Natural killer cell (primary cell): ENCODE data around the gene SLC7A14. TPM values are rescaled to one million over a fixed set of nuclear protein-coding genes. Genes with fewer than 3 reads are reported as not detected.

Experiments
- ATAC-seq, 3 donors: fragments of 150-1000 bp in 2 of 3; fragments of 200-7000 bp in 1 of 3; cut with Tn5 transposase; 1 replicate in 1 of 3; 2 replicates in 2 of 3; pipeline ENCODE4 v1.10.0; 2021; ENCODE audit warnings: mild to moderate bottlenecking in 2 of 3, moderate library complexity in 2 of 3
- DNase-seq, 2 donors: peaks; one replicate each; pipeline versions ENCODE4 v3.0.0 to v3.0.0-alpha.2; 2013 to 2021; ENCODE audit warnings: mixed read lengths in 1 of 2
- H3K27ac ChIP-seq: one replicate; pipeline ENCODE4 v1.5.1; 2013; ENCODE audit warnings: mild to moderate bottlenecking, low read length
- H3K27me3 ChIP-seq: one replicate; pipeline ENCODE4 v1.6.1; 2013; ENCODE audit warnings: low read length; ENCODE audit not compliant: control insufficient read depth, insufficient read depth
- H3K36me3 ChIP-seq: one replicate; pipeline ENCODE4 v1.6.1; 2013; ENCODE audit warnings: low read length; ENCODE audit not compliant: control insufficient read depth, insufficient read depth
- H3K4me1 ChIP-seq: one replicate; pipeline ENCODE4 v1.6.1; 2013; ENCODE audit warnings: low read length; ENCODE audit not compliant: control insufficient read depth, insufficient read depth
- H3K4me3 ChIP-seq: one replicate; pipeline ENCODE4 v1.5.1; 2013; ENCODE audit warnings: low read length
- H3K9me3 ChIP-seq: one replicate; pipeline ENCODE4 v1.6.1; 2013; ENCODE audit warnings: low read length; ENCODE audit not compliant: control insufficient read depth, insufficient read depth
- H3K27ac Mint-ChIP-seq, 2 donors: one replicate each; pipeline ENCODE4 v1.8.0; 2022; ENCODE audit warnings: mild to moderate bottlenecking in 2 of 2, mixed read lengths in 2 of 2, moderate library complexity in 1 of 2
- H3K27me3 Mint-ChIP-seq, 2 donors: one replicate each; pipeline ENCODE4 v1.8.0; 2022; ENCODE audit warnings: low read depth in 2 of 2, mixed read lengths in 2 of 2
- H3K36me3 Mint-ChIP-seq: one replicate; pipeline ENCODE4 v1.8.0; 2022; ENCODE audit warnings: mixed read lengths
- H3K4me1 Mint-ChIP-seq, 2 donors: one replicate each; pipeline ENCODE4 v1.8.0; 2022; ENCODE audit warnings: mixed read lengths in 2 of 2
- H3K4me3 Mint-ChIP-seq: one replicate; pipeline ENCODE4 v1.8.0; 2022; ENCODE audit warnings: mild to moderate bottlenecking, moderate library complexity, mixed read lengths
- H3K9me3 Mint-ChIP-seq, 2 donors: one replicate each; pipeline ENCODE4 v1.8.0; 2022; ENCODE audit warnings: mixed read lengths in 2 of 2
- WGBS: methylation state at CpG from one replicate; pipeline ENCODE4 v1.1.7; 2013; ENCODE audit warnings: missing lambda C conversion rate; ENCODE audit not compliant: insufficient coverage; 5-methylcytosine and 5-hydroxymethylcytosine counted together
- intact Hi-C: fragments of 100-400 bp; cut with micrococcal nuclease; formaldehyde crosslinking; loops from one replicate; pipeline ENCODE4 v1.14.2; 2022
- total RNA-seq, 4 donors: library from RNA; stranded (reverse); fragments of 120-200 nt in 1 of 4; gene quantifications; one replicate each; pipeline versions ENCODE4 v1.2.3 to v1.2.4, GENCODE V29; 2013 to 2022
- TF ChIP-seq, protein P1 (sequence below): fragments of 200-600 bp; IDR thresholded peaks from one replicate; pipeline ENCODE4 v1.8.0; 2022; ENCODE audit warnings: antibody characterized with exemption

The SLC7A14 gene
- total RNA-seq, 3 donors from 2014 or later (not counting 1 experiment from before 2014, with no cell fraction given), result not detected

DNA sequence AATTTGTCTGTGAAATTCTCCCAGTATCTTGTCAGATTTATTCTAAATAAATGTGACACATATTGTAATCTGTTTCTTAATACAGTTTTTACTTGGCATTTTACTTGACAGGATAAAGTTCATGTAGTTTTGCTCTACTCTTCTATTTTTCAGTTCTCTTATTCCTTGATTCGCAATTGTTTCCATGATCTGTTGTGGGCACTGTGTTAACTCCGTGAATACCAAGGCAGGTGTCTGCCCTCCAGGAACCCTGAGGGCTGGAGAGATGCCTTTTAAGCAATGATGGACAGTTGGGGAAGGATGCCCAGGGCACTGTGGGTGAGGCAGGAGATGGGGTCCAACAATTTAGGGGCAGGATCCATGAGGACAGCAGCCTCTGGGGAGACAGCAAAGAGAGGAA is 164.1 kb downstream of the SLC7A14 start:
- ATAC-seq (no peak), DNase-seq (no peak)
- no peak overlapping the region for H3K27ac Mint-ChIP-seq
- no peak overlapping the region for H3K4me3 ChIP-seq
- no peak overlapping the region for H3K4me3 Mint-ChIP-seq
- no peaks in the 10 kb centered on the region for H3K9me3 Mint-ChIP-seq
- peaks cover 28 to 36% of the 10 kb centered on the region in 2 donors for H3K27me3 Mint-ChIP-seq
- peaks cover 11 to 20% of the 10 kb centered on the region in 2 donors for H3K4me1 Mint-ChIP-seq
- peaks cover 15% of the 10 kb centered on the region for H3K27me3 ChIP-seq
- TF ChIP-seq, protein P1, sequence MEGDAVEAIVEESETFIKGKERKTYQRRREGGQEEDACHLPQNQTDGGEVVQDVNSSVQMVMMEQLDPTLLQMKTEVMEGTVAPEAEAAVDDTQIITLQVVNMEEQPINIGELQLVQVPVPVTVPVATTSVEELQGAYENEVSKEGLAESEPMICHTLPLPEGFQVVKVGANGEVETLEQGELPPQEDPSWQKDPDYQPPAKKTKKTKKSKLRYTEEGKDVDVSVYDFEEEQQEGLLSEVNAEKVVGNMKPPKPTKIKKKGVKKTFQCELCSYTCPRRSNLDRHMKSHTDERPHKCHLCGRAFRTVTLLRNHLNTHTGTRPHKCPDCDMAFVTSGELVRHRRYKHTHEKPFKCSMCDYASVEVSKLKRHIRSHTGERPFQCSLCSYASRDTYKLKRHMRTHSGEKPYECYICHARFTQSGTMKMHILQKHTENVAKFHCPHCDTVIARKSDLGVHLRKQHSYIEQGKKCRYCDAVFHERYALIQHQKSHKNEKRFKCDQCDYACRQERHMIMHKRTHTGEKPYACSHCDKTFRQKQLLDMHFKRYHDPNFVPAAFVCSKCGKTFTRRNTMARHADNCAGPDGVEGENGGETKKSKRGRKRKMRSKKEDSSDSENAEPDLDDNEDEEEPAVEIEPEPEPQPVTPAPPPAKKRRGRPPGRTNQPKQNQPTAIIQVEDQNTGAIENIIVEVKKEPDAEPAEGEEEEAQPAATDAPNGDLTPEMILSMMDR, result no peak
- peaks cover 14% of the 10 kb centered on the region for H3K4me1 ChIP-seq
- intact Hi-C loops, result no loop called here
- WGBS, result 86% methylated on average over 2 of the region's 2 CpGs
- no peak overlapping the region for H3K27ac ChIP-seq
- no peaks in the 10 kb centered on the region for H3K9me3 ChIP-seq
- no peaks in the 10 kb centered on the region for H3K36me3 Mint-ChIP-seq
- no peaks in the 10 kb centered on the region for H3K36me3 ChIP-seq

DNA sequence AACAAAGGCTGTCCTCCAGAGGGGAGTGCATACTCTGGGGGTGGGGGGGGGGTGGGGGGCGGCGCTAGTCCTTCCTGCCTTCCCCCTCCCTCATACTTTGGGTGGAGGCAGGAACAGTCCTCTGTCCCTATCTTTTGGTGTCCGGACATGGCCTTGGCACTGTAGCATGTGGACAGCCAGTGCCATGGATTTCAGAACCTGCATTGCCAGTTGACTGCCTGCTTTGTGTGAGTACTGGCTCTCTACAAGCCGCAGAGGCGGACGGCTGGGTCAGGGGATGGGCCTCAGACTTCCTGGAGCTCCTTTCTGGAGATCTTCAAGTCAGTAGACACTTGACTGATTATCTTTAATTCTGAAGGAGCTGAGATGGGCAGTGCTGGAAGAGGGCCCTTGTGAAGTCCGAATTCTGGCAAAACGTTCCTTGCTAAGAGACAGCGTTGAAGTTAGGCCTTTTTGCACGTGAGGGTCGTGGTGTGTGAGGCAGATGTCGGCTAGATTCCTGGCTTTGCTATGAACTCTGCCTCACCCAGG is 164.7 kb downstream of the SLC7A14 start:
- ATAC-seq (no peak), DNase-seq (no peak)
- H3K9me3 Mint-ChIP-seq, result no peaks in the 10 kb centered on the region
- TF ChIP-seq, protein P1, result no peak
- peaks cover 9 to 19% of the 10 kb centered on the region in 2 donors for H3K4me1 Mint-ChIP-seq
- no peak overlapping the region for H3K4me3 Mint-ChIP-seq
- H3K27me3 ChIP-seq, result peaks cover 15% of the 10 kb centered on the region
- H3K4me3 ChIP-seq, result no peak overlapping the region
- no peaks in the 10 kb centered on the region for H3K36me3 ChIP-seq
- peaks cover 14% of the 10 kb centered on the region for H3K4me1 ChIP-seq
- no peaks in the 10 kb centered on the region for H3K9me3 ChIP-seq
- WGBS, result 89% methylated on average over 10 of the region's 12 CpGs
- H3K27ac ChIP-seq, result no peak overlapping the region
- no peak overlapping the region for H3K27ac Mint-ChIP-seq
- peaks cover 29 to 40% of the 10 kb centered on the region in 2 donors for H3K27me3 Mint-ChIP-seq
- no peaks in the 10 kb centered on the region for H3K36me3 Mint-ChIP-seq
- intact Hi-C loops, result no loop called here

DNA sequence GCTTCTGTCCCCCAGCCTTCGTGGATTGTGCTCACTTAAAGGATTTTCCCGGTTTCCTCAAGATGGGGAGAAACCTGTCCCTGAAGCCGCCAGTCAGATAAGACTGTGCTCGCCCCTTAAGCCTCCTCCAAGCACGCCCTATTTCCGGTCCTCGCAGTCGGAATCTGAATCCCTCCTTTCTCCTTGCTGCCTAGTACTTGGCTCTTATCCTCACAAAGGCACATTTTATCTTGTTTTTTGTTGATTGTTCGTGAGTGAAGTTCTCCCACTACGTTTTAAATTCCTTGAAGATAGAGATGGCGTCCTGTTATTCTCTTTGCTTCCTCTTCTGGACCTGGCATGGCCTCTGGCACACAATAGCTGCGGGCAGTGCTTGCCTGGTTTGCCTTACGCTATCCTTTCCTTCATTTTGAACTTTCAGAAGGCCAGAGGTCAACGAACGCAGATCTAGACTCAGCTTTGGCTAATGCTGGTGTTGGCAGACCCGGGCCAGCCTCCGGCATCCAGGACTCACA is 165.5 kb downstream of the SLC7A14 start:
- no peak for ATAC-seq
- WGBS, result 59% methylated on average over 17 of the region's 17 CpGs
- H3K27me3 ChIP-seq, result peaks cover 15% of the 10 kb centered on the region
- peak overlapping the region; percentile 26 for H3K4me3 Mint-ChIP-seq
- intact Hi-C loops, result no loop called here
- no peak for DNase-seq
- peaks cover 32 to 38% of the 10 kb centered on the region in 2 donors for H3K27me3 Mint-ChIP-seq
- TF ChIP-seq, protein P1, result no peak
- H3K36me3 ChIP-seq, result no peaks in the 10 kb centered on the region
- H3K27ac Mint-ChIP-seq, result no peak overlapping the region
- no peaks in the 10 kb centered on the region for H3K9me3 ChIP-seq
- H3K4me1 ChIP-seq, result peaks cover 14% of the 10 kb centered on the region
- peaks cover 5 to 15% of the 10 kb centered on the region in 2 donors for H3K4me1 Mint-ChIP-seq
- no peaks in the 10 kb centered on the region for H3K36me3 Mint-ChIP-seq
- no peaks in the 10 kb centered on the region for H3K9me3 Mint-ChIP-seq
- H3K4me3 ChIP-seq, result no peak overlapping the region
- no peak overlapping the region for H3K27ac ChIP-seq
